Stimulated activated CD8-positive, alpha-beta memory T cell treated with anti-CD3 and anti-CD28 coated beads, Interleukin-4, amount 100 ng/mL, for 48 hours (primary cell): ENCODE results near the gene ARMC9.
"Not testable (repeated sequence)": the region's sequence is repeated elsewhere in the genome, so short reads cannot be mapped to it uniquely, and the experiment has no call there.

Experiments
- DNase-seq: peaks from one replicate; pipeline ENCODE4 v3.0.0-alpha.2; 2020

Gene ARMC9

GRCh38 chr2:231293163-231293562 is 94.7 kb downstream of the ARMC9 start:
- no peak for DNase-seq

GRCh38 chr2:231294116-231294515 is 95.7 kb downstream of the ARMC9 start:
- DNase-seq: no peak

- DNase-seq: no peak
Measured at GRCh38 chr2:231294571-231295362, 96.3 kb downstream of the ARMC9 start.

GRCh38 chr2:231295363-231295655 is 96.9 kb downstream of the ARMC9 start:
- DNase-seq: no peak

- DNase-seq: no peak
Measured at GRCh38 chr2:231296401-231296974, 98.1 kb downstream of the ARMC9 start.

GRCh38 chr2:231297108-231297908 is 98.9 kb downstream of the ARMC9 start:
- peak; percentile 37 for DNase-seq

- no peak for DNase-seq
Measured at GRCh38 chr2:231298091-231298490, 99.7 kb downstream of the ARMC9 start.

GRCh38 chr2:231299267-231299666 is 100.8 kb downstream of the ARMC9 start:
- no peak for DNase-seq

GRCh38 chr2:231300020-231300721 is 101.7 kb downstream of the ARMC9 start:
- no peak for DNase-seq

- no peak for DNase-seq
Measured at GRCh38 chr2:231300722-231301076, 102.3 kb downstream of the ARMC9 start.

- not testable (repeated sequence) for DNase-seq
Measured at GRCh38 chr2:231304259-231304658, 105.8 kb downstream of the ARMC9 start.

- no peak for DNase-seq
Measured at GRCh38 chr2:231305221-231305620, 106.8 kb downstream of the ARMC9 start.

GRCh38 chr2:231306791-231307393 is 108.5 kb downstream of the ARMC9 start:
- DNase-seq: no peak

- no peak for DNase-seq
Measured at GRCh38 chr2:231308219-231308618, 109.8 kb downstream of the ARMC9 start.

- DNase-seq: no peak
Measured at GRCh38 chr2:231308631-231309428, 110.4 kb downstream of the ARMC9 start.

GRCh38 chr2:231312066-231312465 is 113.6 kb downstream of the ARMC9 start:
- DNase-seq: no peak

GRCh38 chr2:231315896-231316295 is 117.5 kb downstream of the ARMC9 start:
- DNase-seq: no peak

GRCh38 chr2:231317579-231317978 is 119.1 kb downstream of the ARMC9 start:
- DNase-seq: no peak

- DNase-seq: no peak
Measured at GRCh38 chr2:231318436-231318835, 120.0 kb downstream of the ARMC9 start.

GRCh38 chr2:231318954-231319353 is 120.5 kb downstream of the ARMC9 start:
- DNase-seq: no peak

GRCh38 chr2:231319867-231320266 is 121.4 kb downstream of the ARMC9 start:
- DNase-seq: no peak

GRCh38 chr2:231321021-231321420 is 122.6 kb downstream of the ARMC9 start:
- no peak for DNase-seq
